GM19328 (cell line): ENCODE measurements around the gene NUP50.

Experiments used
- ATAC-seq: cut with Tn5 transposase; IDR thresholded peaks from one replicate; pipeline ENCODE4 v1.9.1; 2021; ENCODE audit warnings: mild to moderate bottlenecking, moderate library complexity; ENCODE audit not compliant: unreplicated experiment

Gene NUP50

DNA sequence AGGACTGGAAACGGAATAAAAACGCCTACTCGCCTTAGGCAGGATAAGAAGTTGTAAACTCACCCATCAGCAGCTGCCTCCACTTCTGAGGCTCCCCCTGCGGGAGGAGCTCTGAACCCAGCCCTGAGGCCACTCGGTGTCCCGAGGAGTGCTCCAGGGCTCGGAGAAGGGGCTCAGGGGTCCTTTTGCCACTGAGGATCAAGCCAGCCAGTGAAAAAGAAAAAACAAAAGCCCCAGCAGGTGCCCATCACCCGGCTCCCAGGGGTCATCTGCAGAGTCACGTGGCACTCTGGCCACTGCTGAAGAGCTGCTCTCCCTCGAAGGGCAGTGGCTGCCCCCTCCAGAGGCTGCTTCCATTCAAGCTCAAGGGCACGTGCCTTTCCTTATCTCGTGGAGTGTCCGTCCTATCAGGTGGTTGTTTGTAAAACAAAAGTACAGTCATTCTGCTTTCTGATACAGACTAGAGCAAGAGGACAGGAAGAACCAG lies 29.0 kb downstream of the NUP50 start:
- no peak for ATAC-seq

DNA sequence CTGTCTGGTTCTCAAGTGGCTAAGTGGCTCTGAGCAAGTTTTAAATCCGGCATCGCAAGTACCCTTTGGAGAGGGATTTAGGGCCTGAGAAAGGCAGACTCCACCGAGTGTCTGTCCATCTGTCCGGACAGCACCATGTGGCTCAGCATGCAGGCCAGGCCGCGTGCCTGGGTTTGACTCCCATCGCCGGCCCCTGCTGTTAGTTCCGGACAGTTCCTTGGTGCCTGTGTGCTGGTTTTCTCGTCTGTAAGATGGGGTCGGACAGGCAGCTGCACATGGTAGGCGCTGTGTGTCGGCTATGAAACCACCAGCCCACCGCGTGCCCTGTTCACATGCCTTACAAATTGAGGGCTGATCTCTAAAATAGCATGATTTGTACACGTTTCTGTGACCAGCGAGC lies 31.0 kb downstream of the NUP50 start:
- ATAC-seq, result no peak

DNA sequence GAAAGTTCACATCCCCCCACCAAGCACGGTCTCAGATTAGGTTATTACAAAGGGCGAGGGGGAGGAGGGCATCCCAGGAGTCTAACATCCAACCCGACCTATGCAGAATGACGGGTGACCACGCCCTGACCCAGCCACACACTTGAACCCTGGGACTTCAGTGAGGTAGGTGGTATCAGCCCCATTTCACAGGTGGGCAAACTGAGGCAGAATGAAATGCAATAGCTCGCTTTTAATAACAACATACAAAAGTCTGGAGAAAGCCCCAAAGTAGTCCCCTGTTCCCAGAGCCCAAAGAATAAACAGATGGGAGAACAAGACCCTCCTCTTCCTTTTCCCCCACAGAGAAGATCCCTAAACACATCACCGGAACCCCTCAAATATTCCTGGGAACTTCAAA lies 31.9 kb downstream of the NUP50 start:
- no peak for ATAC-seq

DNA sequence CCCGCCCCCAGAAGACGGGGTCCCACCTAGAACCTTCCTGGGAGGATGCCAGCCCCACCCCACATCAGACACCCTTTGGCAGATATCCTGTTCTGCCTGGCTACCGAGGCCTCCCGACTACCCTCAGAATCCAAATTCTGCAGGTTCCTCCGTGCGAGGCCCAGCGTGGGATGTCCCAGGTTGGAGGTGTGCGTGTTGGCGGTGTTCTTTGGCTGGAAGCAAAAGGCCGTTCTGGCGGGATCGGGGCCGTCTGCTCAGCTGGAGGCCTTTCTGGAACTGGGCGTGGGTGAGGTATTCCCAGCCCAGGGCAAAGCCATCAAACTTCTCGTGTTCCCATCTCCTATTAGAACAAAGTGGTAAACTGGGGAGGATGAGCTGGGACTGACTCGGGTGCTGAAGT lies 32.6 kb downstream of the NUP50 start:
- ATAC-seq, result no peak

DNA sequence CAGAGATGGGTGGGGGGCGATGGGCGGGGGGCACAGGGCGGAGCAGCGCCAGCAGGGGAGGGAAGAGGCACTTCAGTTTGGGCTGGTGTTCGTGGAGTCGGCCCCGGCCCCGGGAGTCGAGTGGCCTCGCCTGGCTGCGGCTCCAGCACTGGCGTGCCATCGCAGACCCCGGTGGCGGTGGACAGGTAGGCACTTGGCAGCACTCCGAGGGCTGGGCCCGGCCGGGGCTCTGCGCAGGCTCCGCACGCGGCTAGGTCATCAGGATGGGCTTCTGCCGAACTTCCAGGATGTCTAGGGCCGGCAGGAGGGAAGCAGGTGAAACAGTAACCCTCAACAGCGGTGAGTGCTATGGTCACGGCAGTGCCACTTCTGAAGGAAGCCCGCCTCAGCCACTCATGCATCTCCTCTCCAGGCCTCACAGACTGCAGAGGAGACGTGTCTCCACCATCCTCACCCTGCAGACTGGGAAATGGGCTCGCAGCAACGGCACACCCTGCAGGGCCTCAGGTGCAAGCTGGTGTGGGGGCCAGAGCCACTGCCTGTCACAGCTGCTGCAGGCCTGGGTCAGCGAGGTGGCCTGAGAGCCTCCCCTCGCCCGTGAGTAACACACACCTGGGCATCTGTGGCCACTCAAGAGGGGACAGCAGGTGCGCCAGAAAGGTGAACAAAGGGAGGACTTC lies 33.3 kb downstream of the NUP50 start:
- ATAC-seq, result no peak

DNA sequence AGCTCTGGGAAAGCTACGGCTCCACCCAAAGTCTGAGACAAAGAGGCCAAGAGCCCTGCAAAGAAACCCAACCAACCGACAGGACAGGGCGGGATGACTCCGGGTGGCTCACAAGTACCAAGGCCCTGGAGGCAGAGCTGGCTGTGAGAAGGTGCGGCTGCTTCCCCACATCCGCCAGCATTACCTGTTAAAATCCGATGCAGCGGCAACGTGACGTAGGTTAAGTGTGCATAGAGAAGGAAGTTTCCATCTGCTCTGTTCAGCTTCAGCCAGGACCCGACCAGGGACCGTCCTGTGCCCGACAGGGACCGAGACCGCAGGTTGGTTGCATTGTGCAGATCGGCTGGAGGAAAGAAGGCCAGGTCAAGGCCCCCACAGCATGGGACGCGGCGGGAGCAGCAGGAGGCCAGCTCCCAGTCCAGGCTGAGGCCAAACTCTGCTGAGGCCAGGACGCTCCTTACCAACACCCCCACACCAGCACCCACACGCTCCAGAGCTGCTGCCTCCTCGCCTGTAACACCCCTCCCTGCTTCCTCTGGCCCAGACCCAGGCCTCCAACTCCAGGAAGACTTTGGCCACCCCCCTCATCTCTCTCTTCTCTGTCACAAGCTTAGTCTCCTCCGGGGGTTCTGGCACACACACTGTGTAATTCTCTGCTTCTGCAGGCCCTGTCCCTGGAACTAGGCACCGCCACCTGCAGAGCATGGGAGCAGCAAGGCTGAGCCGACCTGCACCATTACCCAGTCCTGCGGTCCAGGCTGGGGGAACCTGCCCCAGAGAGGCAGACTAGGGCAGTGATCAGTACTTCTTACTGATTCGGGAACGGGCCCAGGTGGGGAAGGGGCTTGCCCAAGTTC lies 34.1 kb downstream of the NUP50 start:
- ATAC-seq, result no peak

DNA sequence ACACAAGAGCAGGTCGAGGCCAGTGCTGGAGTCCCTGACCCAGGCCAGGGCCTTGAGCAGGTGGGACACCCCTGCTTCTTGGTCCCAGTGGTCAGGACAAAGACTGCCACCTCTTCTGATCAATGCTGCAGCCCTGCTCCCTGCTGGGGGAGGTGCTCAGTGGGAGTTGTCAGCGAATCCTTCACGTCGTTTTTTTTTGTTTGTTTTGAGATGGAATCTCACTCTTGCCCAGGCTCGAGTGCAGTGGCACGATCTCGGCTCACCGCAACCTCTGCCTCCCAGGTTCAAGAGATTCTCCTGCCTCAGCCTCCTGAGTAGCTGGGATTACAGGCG lies 34.7 kb downstream of the NUP50 start:
- ATAC-seq, result no peak

DNA sequence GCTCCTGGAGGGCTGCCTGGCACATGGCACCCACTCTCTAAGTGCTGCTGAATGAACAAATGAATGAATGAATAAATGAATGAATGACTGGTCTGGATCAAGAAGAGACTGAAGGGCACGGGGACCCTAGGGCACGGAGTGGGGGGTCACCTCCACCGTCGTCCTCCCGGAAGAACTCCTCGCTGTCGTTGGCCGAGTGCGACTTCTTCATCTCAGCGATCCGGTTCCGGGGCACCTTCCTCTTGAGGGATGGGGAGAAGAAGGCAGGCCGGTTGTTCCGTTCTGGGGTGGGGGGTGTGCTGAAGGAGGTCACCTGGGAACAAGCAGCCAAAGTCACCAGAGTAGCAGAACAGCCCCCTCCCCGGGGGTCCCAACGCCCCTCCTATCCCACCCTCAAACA lies 36.0 kb downstream of the NUP50 start:
- no peak for ATAC-seq

DNA sequence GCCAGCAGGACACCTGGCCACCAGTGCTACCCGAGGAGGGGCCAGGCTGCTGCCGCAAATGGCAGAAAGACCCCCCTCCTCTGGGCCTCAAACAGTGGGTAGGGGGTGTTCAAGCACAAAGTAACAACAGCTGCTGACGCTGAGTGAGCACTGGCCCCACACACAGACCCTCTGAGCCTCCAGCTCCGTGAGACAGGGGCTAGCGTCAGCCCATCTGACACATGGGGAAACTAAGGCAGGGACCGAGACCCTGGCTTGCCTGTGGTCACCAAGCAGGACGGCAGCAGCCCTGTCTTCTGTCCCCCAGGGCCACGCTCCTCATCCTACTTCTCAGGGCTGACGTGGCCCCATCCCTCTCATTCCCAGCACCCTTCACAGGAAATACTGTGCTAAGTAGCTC lies 36.5 kb downstream of the NUP50 start:
- no peak for ATAC-seq

DNA sequence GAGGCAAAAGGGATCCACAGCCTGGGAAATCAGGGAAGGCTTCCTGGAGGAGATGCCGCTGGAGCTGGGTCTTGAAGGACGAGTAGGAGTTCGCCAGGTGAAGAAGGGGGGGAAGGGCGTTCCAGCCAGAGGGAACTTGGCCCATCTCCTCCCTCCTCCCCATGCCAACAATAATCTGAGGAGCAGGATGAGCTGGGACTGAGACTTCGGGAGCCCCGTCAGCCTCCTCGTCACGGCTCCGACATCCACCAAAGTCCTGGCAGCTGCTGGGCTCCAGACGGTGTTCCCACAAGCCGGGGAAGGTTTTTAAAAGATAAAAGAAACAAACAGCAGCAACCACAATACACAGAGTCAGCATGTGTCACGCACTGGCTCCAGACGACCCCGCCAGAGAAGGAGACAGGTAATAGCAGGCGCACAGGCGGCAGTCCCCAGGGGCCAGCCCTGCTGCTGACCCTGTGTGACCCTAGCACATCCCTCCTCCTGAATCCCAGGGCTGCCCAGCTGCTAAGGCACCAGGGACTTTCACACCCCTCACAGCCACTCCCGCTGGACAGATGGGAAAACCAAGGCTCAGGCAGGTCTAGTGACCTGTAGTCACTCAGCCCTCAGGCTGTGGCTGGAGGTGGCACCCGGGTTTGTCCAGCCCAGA lies 37.3 kb downstream of the NUP50 start:
- no peak for ATAC-seq

DNA sequence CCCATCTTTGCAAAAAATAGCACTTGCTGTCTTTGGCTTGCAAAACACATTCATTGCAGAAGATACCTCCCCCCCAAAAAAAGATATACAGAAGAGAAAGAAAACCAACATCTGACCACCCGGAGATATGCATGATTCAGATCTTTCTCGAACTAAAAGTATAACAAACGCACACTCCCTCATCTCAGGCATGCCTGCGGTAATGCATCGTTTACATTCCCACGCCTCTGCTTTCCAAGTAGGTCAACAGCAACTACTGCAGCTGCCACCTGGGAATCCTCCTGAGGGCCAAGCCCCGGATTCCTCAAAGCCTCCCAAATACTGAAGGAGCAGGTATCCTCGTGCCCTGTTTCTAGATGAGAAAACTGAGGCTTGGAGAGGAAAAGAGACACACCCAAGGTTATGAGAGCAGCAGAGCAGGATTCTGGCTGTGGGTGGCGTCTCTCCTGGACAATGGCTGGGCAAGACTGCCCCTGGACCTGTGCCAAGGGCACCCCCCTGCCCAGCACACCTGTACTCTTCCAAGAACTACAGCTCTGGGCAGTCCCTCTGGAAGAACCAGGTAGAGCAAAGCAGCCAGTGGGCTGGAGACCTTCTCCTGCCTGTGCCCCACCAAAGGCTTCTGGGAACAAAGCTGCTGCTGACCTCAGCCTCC lies 38.1 kb downstream of the NUP50 start:
- no peak for ATAC-seq

DNA sequence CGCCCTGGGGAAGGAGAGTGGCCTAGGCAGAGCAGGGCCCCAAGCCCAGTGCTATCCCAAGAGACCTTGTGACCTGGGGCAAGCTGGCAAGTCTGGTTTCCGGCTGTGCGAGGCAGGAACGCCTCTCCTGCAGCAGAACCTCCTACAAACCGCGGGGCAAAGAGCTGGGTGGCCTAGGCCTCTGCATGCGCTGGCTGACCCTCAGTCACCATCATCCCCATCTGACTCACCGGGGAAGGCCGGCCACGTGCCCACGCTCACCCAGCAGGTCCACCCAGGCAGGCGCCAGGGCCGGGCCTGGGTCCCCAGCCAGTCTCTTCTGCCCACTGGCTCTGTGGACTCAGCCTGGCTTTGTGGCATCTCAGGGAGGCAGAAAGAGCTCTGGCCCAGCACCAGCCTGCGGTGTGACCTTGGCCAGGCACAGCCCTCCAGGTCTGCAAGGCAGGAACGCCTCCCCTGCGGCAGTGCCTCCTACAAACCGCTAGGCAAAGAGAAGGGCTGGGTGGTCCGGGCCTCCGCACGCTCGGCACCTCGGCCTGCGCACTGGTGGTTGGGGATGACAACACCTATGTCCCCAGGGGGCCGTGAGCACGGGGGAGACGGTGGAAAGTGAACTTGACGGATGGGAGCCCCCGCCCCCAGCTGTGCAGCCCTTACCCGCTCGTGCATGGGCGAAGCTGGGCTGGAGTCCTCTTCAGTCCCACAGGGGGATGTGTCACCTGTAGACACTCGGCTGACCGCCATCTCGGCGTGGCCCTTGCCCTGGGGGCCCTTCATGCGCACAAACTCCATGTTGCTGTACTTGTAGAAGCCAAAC lies 38.8 kb downstream of the NUP50 start:
- ATAC-seq, result no peak

DNA sequence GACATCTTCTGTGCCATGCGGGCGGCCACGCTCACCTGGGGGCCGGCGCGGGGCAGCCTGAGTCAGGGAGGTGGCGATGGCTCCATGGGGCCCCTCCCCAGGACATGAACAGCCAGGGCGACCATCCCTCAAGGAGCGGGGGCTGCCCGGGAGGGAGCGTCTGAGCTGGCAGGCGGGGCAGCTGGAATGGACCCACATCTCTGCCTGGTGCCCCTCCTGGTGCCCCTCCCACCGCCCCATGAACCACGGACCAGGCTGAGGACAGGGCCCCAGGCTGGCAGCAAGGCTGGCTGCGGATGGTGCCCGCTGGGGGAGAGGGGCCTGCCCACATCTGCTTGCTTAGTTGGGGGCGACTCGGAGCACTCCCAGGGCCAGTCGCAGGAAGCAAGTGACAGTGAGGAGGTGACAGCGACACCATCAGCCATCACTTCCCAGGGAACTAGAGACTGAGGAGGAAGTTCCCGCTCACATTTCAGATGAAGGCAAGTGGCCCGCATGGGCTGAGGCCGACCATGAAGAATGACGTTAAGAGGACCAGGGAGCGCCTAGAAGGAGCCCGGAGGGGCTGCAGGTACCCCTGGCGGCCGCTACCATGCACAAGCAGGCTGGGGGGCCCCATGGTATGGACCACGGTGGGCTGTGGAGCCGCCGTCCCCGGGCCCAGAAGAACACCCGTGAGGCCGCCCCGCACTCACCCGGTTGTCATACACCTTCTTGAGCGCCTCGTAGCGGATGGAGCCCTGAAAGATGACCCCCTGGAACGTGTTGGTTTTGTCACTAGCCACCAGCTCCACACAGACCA lies 39.6 kb downstream of the NUP50 start:
- ATAC-seq, result no peak

DNA sequence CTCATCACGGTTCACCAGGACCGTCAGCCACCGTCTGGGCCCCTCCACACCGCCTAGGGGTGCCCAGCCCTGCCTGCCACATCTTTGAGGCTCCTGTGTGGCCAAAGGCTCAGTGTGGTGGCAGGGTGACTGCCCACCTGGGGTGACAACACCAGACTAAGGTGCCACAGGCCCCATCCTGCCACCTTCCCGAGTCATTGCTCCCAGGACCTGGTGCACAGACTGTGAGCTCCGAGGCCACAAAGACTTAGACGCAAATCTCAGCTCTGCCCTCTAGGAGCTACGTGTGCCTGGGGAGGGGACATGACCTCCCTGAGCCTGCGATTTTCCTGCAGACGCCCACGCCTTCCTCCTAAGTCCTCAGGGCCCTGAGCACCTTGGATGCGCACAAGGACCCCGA lies 40.5 kb downstream of the NUP50 start:
- no peak for ATAC-seq

DNA sequence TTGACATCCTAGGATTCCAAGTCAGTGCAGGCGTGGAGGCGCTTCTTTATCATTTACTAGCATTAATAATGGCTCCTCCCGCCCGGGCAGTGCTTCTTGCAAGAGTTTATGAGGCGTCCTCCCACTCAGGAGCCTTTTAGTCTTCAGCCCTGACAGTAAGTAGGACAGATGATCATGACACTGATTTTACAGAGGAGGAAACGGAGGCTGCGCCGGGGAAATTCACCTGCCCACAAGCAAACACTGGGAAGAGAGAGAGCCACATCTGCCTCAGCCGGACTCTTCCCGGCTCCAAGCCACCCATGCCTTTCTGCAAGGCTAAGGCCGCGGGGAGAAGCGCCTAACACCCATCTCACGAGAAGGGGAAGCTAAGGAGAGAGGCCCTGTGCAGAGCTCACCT lies 41.1 kb downstream of the NUP50 start:
- no peak for ATAC-seq

DNA sequence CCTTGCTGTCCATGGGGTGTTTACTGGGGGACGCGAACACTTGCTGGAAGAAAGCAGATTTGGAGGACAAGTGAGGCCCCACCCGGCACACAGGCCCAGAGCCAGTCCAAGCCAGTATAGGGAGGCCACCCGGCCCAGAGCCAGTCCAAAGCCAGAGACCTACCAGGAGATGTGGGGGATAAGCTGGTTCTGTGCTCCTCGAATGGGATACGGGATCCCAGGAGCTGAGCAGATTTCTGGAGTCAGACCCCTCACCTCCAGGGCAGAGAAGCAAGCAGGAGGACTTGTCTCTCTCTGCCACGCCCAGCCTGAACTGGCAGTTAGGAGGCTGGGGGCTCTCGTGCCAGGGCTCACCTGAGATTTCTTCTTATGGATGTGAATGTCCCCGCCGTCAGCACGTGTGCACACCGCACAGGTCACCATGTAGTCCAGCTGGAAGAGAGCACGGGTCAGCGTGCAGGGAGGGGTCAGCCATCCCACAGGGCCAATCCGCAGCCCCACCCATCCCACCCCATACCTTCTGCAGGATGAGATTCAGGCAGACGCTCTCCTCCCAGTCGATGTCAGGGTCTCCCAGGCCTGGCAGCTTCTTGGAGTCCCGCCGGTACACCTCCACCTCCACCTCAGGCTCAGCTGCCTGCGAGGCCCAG lies 41.7 kb downstream of the NUP50 start:
- no peak for ATAC-seq

DNA sequence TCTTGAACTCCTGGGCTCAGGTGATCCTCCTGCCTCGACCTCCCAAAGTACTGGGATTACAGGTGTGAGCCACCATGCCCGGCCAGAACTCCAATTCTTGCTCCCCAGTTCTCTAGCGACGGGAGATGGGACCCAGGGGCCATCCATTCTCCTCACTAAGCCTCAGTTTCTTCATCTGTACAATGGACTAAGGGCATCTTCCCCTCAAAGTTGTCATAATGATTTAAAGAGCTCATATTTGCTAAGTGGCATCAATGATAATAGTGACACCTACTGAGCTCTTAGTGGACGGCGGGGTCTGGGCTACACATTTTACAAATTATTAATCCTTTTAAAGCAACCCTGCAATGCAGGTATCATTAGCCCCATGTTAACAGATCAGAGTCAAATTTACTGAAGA lies 42.5 kb downstream of the NUP50 start:
- ATAC-seq, result no peak

DNA sequence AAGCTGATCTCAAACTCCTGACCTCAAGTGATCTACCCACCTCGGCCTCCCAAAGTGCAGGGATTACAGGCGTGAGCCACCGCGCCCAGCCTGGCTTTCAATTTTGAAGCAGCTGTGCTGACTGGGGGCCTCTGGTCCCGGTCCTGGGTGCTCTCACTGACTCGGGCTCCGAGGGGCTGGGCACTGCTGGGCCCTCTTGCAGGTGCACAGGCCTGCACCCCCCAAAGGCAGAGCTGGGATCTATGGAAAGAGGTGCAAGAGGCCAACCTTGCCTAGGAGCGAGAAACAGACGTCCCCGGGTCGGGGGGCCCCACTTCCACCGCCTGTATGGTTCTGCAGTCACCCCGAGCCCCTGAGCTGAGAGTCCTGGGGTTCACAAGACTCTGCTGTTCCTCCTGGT lies 43.8 kb downstream of the NUP50 start:
- ATAC-seq, result no peak

DNA sequence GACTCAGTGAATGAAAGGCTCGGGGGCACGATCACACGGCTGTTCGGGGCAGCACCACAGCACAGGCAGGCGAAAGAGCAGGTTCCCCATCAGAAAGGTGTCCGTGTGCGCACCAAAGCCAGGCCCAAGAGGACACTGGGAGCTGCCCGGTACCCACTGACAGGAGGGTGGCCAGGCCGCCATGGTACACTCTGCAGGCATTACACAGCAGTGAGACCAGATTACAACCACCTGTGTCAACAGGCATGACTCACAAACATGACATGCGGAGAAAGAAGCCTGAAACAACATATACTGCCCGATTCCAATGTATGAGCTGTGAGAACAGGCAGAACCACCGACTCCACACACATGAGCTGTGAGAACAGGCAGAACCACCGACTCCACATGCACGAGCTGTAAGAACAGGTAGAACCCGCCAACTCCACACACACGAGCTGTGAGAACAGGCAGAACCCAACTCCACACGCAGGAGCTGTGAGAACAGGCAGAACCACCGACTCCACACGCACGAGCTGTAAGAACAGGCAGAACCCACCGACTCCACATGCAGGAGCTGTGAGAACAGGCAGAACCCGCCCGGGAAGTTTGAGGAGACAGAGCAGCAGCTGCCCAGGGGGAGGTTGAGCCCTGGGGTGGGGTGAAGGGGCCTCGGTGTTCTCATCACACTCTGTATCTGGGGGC lies 44.4 kb downstream of the NUP50 start:
- no peak for ATAC-seq
